ENCODE results near the gene ERVK3-1. TPM values are rescaled to one million over a fixed set of nuclear protein-coding genes. Genes with fewer than 3 reads are reported as not detected.

The ERVK3-1 gene
- total and polyA plus RNA-seq, 2 of the 13 experiments (the other 11 are each of a cell fraction or from before 2014, with no cell fraction given): 28.5 to 38.7 TPM

DNA sequence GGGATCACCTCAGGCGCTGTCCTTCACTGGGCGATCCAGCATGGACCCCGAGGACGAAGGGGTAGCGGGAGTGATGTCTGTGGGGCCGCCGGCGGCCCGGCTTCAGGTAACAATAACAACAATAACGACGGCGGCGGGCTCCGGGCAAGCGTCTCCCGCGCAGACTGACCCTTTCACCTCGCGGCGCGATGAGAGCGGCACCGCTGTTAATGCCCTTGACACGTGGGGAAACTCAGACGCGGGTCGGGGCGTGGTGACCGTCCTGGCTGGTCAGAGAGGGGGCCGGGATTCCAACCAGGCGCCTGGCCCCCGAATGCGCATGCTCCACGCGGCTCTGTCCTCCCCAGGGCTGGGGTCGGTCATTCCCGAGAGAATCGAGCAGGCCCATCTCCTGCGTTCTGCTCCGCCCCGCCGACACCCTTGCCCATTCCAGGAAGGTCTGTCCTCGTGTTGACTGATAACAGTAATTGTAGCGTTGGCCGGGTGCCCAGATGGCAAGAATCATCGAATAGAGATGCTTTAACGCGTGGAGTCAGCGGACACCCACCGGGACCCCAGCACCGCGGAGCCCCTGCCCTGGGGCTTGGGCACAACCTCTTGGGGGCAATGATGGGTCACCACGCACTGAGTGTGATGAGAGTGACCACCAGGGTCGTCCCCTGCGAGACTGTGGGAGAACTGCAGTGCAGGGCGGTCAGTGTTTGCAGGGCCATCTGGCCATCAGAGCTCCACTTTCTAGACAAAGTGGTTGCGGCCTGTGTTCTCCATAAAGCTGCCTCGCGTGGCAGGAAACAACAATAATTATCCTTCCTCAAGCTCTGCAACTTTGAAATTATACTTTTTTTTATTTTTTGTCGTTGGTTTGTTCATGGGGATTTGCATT is 25.9 kb upstream of the ERVK3-1 start (continued):
- TF ChIP-seq ZNF484 (CRISPR knock-in tag; IDR thresholded peaks at IDR 0.05; ENCODE audit: borderline replicate concordance, low read depth) (no peak), ESRRA (CRISPR knock-in tag; IDR thresholded peaks at IDR 0.05; ENCODE audit: low read depth) (peak; percentile 18; the same call in 1 of the 2 replicates), ZNF777 (CRISPR knock-in tag; IDR thresholded peaks at IDR 0.05) (peak; percentile 56), ZNF101 (CRISPR knock-in tag; IDR thresholded peaks at IDR 0.05; ENCODE audit: borderline replicate concordance, low read depth) (no peak), GZF1 (CRISPR knock-in tag; IDR thresholded peaks at IDR 0.05) (no peak), NR1H2 (CRISPR knock-in tag; IDR thresholded peaks at IDR 0.05; ENCODE audit: borderline replicate concordance, low read depth) (no peak), POGZ (CRISPR knock-in tag; IDR thresholded peaks at IDR 0.05) (0 out of 2 replicates have a peak, but pooled peaks have one; percentile 1), SMAD1 (CRISPR knock-in tag; IDR thresholded peaks at IDR 0.05; ENCODE audit: borderline replicate concordance, low read depth) (0 out of 2 replicates have a peak, but pooled peaks have one; percentile 17), KDM5A (IDR thresholded peaks at IDR 0.05; ENCODE audit: borderline replicate concordance, low read length) (peak; percentile 72; the same call in 1 of the 2 replicates), RARA (CRISPR knock-in tag; IDR thresholded peaks at IDR 0.05) (peak; percentile 4; the same call in 1 of the 2 replicates), ZNF205 (CRISPR knock-in tag; IDR thresholded peaks at IDR 0.05) (0 out of 2 replicates have a peak, but pooled peaks have one; percentile 7), ETV5 (CRISPR knock-in tag; IDR thresholded peaks at IDR 0.05; ENCODE audit: borderline replicate concordance) (peak; percentile 22; the same call in 1 of the 2 replicates)
- TF ChIP-seq, protein P1, sequence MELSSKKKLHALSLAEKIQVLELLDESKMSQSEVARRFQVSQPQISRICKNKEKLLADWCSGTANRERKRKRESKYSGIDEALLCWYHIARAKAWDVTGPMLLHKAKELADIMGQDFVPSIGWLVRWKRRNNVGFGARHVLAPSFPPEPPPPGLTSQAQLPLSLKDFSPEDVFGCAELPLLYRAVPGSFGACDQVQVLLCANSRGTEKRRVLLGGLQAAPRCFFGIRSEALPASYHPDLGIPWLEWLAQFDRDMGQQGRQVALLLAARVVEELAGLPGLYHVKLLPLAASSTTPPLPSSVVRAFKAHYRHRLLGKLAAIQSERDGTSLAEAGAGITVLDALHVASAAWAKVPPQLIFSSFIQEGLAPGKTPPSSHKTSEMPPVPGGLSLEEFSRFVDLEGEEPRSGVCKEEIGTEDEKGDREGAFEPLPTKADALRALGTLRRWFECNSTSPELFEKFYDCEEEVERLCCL (CRISPR knock-in tag; IDR thresholded peaks at IDR 0.05; ENCODE audit: borderline replicate concordance): 0 out of 2 replicates have a peak, but pooled peaks have one; percentile 46
- TF ChIP-seq, protein P2, sequence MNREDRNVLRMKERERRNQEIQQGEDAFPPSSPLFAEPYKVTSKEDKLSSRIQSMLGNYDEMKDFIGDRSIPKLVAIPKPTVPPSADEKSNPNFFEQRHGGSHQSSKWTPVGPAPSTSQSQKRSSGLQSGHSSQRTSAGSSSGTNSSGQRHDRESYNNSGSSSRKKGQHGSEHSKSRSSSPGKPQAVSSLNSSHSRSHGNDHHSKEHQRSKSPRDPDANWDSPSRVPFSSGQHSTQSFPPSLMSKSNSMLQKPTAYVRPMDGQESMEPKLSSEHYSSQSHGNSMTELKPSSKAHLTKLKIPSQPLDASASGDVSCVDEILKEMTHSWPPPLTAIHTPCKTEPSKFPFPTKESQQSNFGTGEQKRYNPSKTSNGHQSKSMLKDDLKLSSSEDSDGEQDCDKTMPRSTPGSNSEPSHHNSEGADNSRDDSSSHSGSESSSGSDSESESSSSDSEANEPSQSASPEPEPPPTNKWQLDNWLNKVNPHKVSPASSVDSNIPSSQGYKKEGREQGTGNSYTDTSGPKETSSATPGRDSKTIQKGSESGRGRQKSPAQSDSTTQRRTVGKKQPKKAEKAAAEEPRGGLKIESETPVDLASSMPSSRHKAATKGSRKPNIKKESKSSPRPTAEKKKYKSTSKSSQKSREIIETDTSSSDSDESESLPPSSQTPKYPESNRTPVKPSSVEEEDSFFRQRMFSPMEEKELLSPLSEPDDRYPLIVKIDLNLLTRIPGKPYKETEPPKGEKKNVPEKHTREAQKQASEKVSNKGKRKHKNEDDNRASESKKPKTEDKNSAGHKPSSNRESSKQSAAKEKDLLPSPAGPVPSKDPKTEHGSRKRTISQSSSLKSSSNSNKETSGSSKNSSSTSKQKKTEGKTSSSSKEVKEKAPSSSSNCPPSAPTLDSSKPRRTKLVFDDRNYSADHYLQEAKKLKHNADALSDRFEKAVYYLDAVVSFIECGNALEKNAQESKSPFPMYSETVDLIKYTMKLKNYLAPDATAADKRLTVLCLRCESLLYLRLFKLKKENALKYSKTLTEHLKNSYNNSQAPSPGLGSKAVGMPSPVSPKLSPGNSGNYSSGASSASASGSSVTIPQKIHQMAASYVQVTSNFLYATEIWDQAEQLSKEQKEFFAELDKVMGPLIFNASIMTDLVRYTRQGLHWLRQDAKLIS (CRISPR knock-in tag; IDR thresholded peaks at IDR 0.05): no peak
- TF ChIP-seq, protein P3, sequence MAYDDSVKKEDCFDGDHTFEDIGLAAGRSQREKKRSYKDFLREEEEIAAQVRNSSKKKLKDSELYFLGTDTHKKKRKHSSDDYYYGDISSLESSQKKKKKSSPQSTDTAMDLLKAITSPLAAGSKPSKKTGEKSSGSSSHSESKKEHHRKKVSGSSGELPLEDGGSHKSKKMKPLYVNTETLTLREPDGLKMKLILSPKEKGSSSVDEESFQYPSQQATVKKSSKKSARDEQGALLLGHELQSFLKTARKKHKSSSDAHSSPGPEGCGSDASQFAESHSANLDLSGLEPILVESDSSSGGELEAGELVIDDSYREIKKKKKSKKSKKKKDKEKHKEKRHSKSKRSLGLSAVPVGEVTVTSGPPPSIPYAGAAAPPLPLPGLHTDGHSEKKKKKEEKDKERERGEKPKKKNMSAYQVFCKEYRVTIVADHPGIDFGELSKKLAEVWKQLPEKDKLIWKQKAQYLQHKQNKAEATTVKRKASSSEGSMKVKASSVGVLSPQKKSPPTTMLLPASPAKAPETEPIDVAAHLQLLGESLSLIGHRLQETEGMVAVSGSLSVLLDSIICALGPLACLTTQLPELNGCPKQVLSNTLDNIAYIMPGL (CRISPR knock-in tag; IDR thresholded peaks at IDR 0.05; ENCODE audit: borderline replicate concordance in 1 of 2, low read depth in 1 of 2): 0 out of 4 replicates have a peak, but pooled peaks of 1 of the 2 experiments have one; percentile 21
- TF ChIP-seq, protein P4, sequence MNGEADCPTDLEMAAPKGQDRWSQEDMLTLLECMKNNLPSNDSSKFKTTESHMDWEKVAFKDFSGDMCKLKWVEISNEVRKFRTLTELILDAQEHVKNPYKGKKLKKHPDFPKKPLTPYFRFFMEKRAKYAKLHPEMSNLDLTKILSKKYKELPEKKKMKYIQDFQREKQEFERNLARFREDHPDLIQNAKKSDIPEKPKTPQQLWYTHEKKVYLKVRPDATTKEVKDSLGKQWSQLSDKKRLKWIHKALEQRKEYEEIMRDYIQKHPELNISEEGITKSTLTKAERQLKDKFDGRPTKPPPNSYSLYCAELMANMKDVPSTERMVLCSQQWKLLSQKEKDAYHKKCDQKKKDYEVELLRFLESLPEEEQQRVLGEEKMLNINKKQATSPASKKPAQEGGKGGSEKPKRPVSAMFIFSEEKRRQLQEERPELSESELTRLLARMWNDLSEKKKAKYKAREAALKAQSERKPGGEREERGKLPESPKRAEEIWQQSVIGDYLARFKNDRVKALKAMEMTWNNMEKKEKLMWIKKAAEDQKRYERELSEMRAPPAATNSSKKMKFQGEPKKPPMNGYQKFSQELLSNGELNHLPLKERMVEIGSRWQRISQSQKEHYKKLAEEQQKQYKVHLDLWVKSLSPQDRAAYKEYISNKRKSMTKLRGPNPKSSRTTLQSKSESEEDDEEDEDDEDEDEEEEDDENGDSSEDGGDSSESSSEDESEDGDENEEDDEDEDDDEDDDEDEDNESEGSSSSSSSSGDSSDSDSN (CRISPR knock-in tag; IDR thresholded peaks at IDR 0.05): 0 out of 2 replicates have a peak, but pooled peaks have one; percentile 24
